GM12878 (cell line): ENCODE data around the gene GABRB1. TPM values are rescaled to one million over a fixed set of nuclear protein-coding genes. Genes with fewer than 3 reads are reported as not detected.

Experiments
- ATAC-seq: fragments of 200-7000 bp; cut with Tn5 transposase; 3 replicates; pipeline ENCODE4 v1.9.1; 2020; ENCODE audit warnings: mild to moderate bottlenecking, moderate library complexity
- BruUV-seq: library from RNA; stranded (reverse); fragments of 400-500 nt; replicated peaks from 2 replicates; lab custom pipeline; 2021; lab: Mats Ljungman, UMichigan
- CTCF ChIA-PET: fragments of 300-600 bp; sonication (Branson Sonifier 250); formaldehyde crosslinking; extraction: SDS; loops from one replicate; lab custom pipeline; 2021; ENCODE audit warnings: inconsistent platforms; lab: Yijun Ruan, JAX
- POLR2A ChIA-PET: fragments of 350-600 bp; formaldehyde crosslinking; extraction: SDS; loops from one replicate; lab custom pipeline; 2021; ENCODE audit warnings: inconsistent platforms; lab: Charles Lee
- RAD21 ChIA-PET: fragments of 300-600 bp; sonication (Branson Sonifier 250); formaldehyde crosslinking; loops from one replicate; lab custom pipeline; 2023; ENCODE audit warnings: antibody characterized with exemption; ENCODE audit not compliant: unreplicated experiment; lab: Charles Lee
- SMC1A ChIA-PET: fragments of 300-600 bp; sonication (Branson Sonifier 250); formaldehyde crosslinking; loops from one replicate; lab custom pipeline; 2023; ENCODE audit not compliant: unreplicated experiment, uncharacterized antibody; lab: Charles Lee
- DNase-seq: peaks from one replicate; pipeline ENCODE4 v3.0.0-alpha.2; 2011; ENCODE audit warnings: low read depth, low spot score
- FAIRE-seq: peaks from 3 replicates; lab custom pipeline; 2011; peaks lifted over from hg19 to GRCh38; lab: Jason Lieb, UNC
- H2AFZ ChIP-seq: 2 replicates; pipeline ENCODE4 v1.6.0; 2011; ENCODE audit warnings: low read depth, low read length, control low read depth; ENCODE audit not compliant: control insufficient read depth
- H3K27ac ChIP-seq: 2 replicates; pipeline ENCODE4 v1.5.1; 2011; ENCODE audit warnings: control low read depth; ENCODE audit not compliant: control insufficient read depth, insufficient read depth
- H3K27me3 ChIP-seq, 2 experiments: replicated peaks in 1 of 2; 2 replicates each; pipeline versions ENCODE4 v1.6.0 to v1.6.1; 2011; ENCODE audit warnings: low read length in 1 of 2; ENCODE audit not compliant: control insufficient read depth in 2 of 2, insufficient read depth in 2 of 2
- H3K36me3 ChIP-seq, 2 experiments: 2 replicates each; pipeline ENCODE4 v1.5.1; 2011; ENCODE audit warnings: low read length in 1 of 2; ENCODE audit not compliant: control insufficient read depth in 2 of 2, insufficient read depth in 2 of 2
- H3K4me1 ChIP-seq: 2 replicates; pipeline ENCODE4 v1.6.1; 2011; ENCODE audit warnings: mild to moderate bottlenecking, low read length, moderate library complexity, mixed read lengths; ENCODE audit not compliant: control insufficient read depth, insufficient read depth
- H3K4me2 ChIP-seq: 2 replicates; pipeline ENCODE4 v1.6.0; 2011; ENCODE audit warnings: control low read depth; ENCODE audit not compliant: control insufficient read depth, insufficient read depth
- H3K4me3 ChIP-seq: fragments of 200-600 bp; sonication (generic); 2 replicates; pipeline ENCODE4 v1.5.1; 2016
- H3K79me2 ChIP-seq: 2 replicates; pipeline ENCODE4 v1.6.0; 2011; ENCODE audit warnings: low read length; ENCODE audit not compliant: control insufficient read depth, insufficient read depth
- H3K9ac ChIP-seq: 2 replicates; pipeline ENCODE4 v1.8.0; 2011; ENCODE audit warnings: low read length, control low read depth, mixed read lengths; ENCODE audit not compliant: control insufficient read depth, insufficient read depth
- H3K9me3 ChIP-seq: replicated peaks from 3 replicates; pipeline ENCODE4 v1.5.1; 2011; ENCODE audit warnings: mild to moderate bottlenecking, low read length; ENCODE audit not compliant: control insufficient read depth, insufficient read depth
- H4K20me1 ChIP-seq: 2 replicates; pipeline ENCODE4 v1.6.0; 2011; ENCODE audit not compliant: control insufficient read depth, insufficient read depth
- BRCA1 ChIP-seq: IDR thresholded peaks from 2 replicates; pipeline ENCODE4 v1.6.1; 2011; ENCODE audit warnings: low read depth, low read length, improper control_type of control experiment
- KLF5 ChIP-seq: fragments of 450-650 bp; IDR thresholded peaks from 2 replicates; pipeline ENCODE4 v1.6.1; 2014; ENCODE audit warnings: mild to moderate bottlenecking; ENCODE audit not compliant: partially characterized antibody
- ZNF274 ChIP-seq: IDR thresholded peaks from one replicate; pipeline ENCODE4 v1.8.0; 2011; ENCODE audit not compliant: insufficient read length, insufficient read depth
- WGBS: methylation state at CpG from one replicate; pipeline ENCODE4 v1.1.6; 2016; ENCODE audit warnings: low lambda C conversion rate; ENCODE audit not compliant: insufficient replicate concordance, insufficient coverage; ENCODE audit errors: missing lambda C conversion rate; 5-methylcytosine and 5-hydroxymethylcytosine counted together
- in situ Hi-C: fragments of 300-500 bp; cut with MboI; formaldehyde crosslinking; loops from 9 replicates; pipeline ENCODE4 v1.14.3; 2018; ENCODE audit warnings: mixed read lengths
- intact Hi-C: fragments of 100-400 bp; cut with micrococcal nuclease; formaldehyde crosslinking; loops from one replicate; pipeline ENCODE4 v1.14.2; 2022; ENCODE audit not compliant: unreplicated experiment
- polyA plus RNA-seq, 11 experiments: library from polyadenylated mRNA; depleted of rRNA in 4 of 11; unstranded in 6 of 11; stranded (reverse) in 5 of 11; fragments of >200 nt; fragmentation: Nextera tagmentation in 4 of 11; fragmentation: Illumina TruSeq in 1 of 11; extraction: Ambion mirVana in 4 of 11; extraction: Trizol in 1 of 11; gene quantifications; 1 replicate in 1 of 11; 2 replicates in 10 of 11; pipeline versions ENCODE4 v1.2.1 to v1.2.3, GENCODE V29; 2011 to 2016; ENCODE audit warnings: inconsistent platforms in 2 of 11, missing spikeins in 2 of 11, low read depth in 1 of 11
- total RNA-seq, 4 experiments: library from RNA; depleted of rRNA in 3 of 4; stranded (reverse); fragments of >200 nt in 3 of 4; fragmentation: Illumina TruSeq in 1 of 4; extraction: Trizol in 1 of 4; gene quantifications; 2 replicates each; pipeline versions ENCODE4 v1.2.1 to v1.2.3, GENCODE V29; 2013 to 2021
- TF ChIP-seq, protein P1 (sequence below): fragments of 450-650 bp; IDR thresholded peaks from 2 replicates; pipeline ENCODE4 v1.6.1; 2017; ENCODE audit warnings: low read depth, mild to moderate bottlenecking, moderate library complexity
- TF ChIP-seq, protein P2 (sequence below): fragments of 450-650 bp; conservative IDR thresholded peaks from 2 replicates; pipeline ENCODE4 v1.6.1; 2017; ENCODE audit warnings: mild to moderate bottlenecking, moderate library complexity

Gene GABRB1
- total and polyA plus RNA-seq, 10 of the 15 experiments (the other 5 are each of a cell fraction or from before 2014, with no cell fraction given), result 0.13 to 0.92 TPM; not detected in 8

GRCh38 chr4:47213539-47213938, 182.2 kb downstream of the GABRB1 start:
- FAIRE-seq, result no peak
- intact Hi-C loops, result loop anchor here (5.0 kb wide), 2 partner anchors 169 to 281 kb away; no protein-coding TSS in a partner anchor
- CTCF ChIA-PET, result interaction anchor here (0.6 to 1.7 kb wide), 8 partner anchors 26 to 369 kb away, joined by 3 to 6 read pairs (median 4); no protein-coding TSS in a partner anchor

DNA sequence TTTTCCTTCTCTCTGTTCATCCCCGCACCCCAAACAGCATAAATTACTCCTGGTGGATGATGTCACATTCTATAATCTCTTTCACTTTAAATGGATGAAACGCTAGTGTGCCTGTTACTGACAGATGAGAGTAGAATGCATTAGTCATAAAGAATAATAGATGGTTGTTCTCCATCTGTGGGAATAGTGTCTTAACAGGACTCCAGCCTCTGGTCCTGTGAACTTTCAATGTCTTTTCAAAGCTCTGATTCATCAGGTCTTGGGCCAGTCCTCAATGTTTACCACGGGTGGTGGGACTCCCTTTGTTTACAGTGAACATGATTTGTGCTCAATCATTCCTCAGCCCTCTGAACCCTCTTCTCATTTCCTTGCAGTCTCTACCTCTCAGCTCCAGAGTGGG, 182.6 kb downstream of the GABRB1 start:
- FAIRE-seq, result no peak
- no peak overlapping the region for H3K9ac ChIP-seq

More at GRCh38 chr4:47213539-47213938, 182.2 kb downstream of the GABRB1 start:
- ChIA-PET POLR2A (interaction anchor here (0.5 kb wide), 1 partner anchor 120 kb away, joined by 3 read pairs; no protein-coding TSS in a partner anchor), SMC1A (interaction anchor here (0.6 to 1.6 kb wide), 8 partner anchors 14 to 275 kb away, joined by 3 to 4 read pairs (median 3); no protein-coding TSS in a partner anchor), RAD21 (interaction anchor here (1.1 to 1.5 kb wide), 2 partner anchors 93 to 282 kb away, joined by 4 to 6 read pairs; no protein-coding TSS in a partner anchor)
- TF ChIP-seq, protein P1, sequence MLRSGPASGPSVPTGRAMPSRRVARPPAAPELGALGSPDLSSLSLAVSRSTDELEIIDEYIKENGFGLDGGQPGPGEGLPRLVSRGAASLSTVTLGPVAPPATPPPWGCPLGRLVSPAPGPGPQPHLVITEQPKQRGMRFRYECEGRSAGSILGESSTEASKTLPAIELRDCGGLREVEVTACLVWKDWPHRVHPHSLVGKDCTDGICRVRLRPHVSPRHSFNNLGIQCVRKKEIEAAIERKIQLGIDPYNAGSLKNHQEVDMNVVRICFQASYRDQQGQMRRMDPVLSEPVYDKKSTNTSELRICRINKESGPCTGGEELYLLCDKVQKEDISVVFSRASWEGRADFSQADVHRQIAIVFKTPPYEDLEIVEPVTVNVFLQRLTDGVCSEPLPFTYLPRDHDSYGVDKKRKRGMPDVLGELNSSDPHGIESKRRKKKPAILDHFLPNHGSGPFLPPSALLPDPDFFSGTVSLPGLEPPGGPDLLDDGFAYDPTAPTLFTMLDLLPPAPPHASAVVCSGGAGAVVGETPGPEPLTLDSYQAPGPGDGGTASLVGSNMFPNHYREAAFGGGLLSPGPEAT, result 0 out of 2 replicates have a peak, but pooled peaks have one; percentile 13
- no peak for TF ChIP-seq KLF5
- ATAC-seq (no peak), DNase-seq (no peak)
- no TSS peak for BruUV-seq
- H3K36me3 ChIP-seq, result no peaks in the 10 kb centered on the region
- no peak overlapping the region for H3K27ac ChIP-seq
- H4K20me1 ChIP-seq, result no peaks in the 10 kb centered on the region
- no peaks in the 10 kb centered on the region for H3K27me3 ChIP-seq
- in situ Hi-C loops, result no loop called here
- H3K9me3 ChIP-seq, result no peaks in the 10 kb centered on the region
- no peak overlapping the region for H3K9ac ChIP-seq
- WGBS, result 87% methylated on average over 1 of the region's 1 CpG
- no peak overlapping the region for H2AFZ ChIP-seq
- no peaks in the 10 kb centered on the region for H3K4me1 ChIP-seq
- H3K4me3 ChIP-seq, result no peak overlapping the region
- no peak overlapping the region for H3K4me2 ChIP-seq
- no peaks in the 10 kb centered on the region for H3K79me2 ChIP-seq

More for the DNA sequence above, 182.6 kb downstream of the GABRB1 start:
- H3K4me2 ChIP-seq, result no peak overlapping the region
- ATAC-seq (no peak; the same call in 2 of the 3 replicates), DNase-seq (no peak)
- no peaks in the 10 kb centered on the region for H4K20me1 ChIP-seq
- ChIA-PET RAD21 (interaction anchor here (1.1 to 1.5 kb wide), 2 partner anchors 93 to 282 kb away, joined by 4 to 6 read pairs; no protein-coding TSS in a partner anchor), SMC1A (interaction anchor here (0.7 to 1.6 kb wide), 4 partner anchors 56 to 276 kb away, joined by 3 to 4 read pairs (median 3); no protein-coding TSS in a partner anchor), CTCF (interaction anchor here (0.7 to 1.7 kb wide), 3 partner anchors 26 to 91 kb away, joined by 3 to 4 read pairs (median 4); no protein-coding TSS in a partner anchor), POLR2A (interaction anchor here (0.5 kb wide), 1 partner anchor 120 kb away, joined by 3 read pairs; no protein-coding TSS in a partner anchor)
- 27% methylated on average over 3 of the region's 3 CpGs for WGBS
- no peaks in the 10 kb centered on the region for H3K36me3 ChIP-seq
- H3K9me3 ChIP-seq, result no peaks in the 10 kb centered on the region
- intact Hi-C loops, result loop anchor here (5.0 kb wide), 2 partner anchors 168 to 282 kb away; no protein-coding TSS in a partner anchor
- no peaks in the 10 kb centered on the region for H3K79me2 ChIP-seq
- TF ChIP-seq, protein P2, sequence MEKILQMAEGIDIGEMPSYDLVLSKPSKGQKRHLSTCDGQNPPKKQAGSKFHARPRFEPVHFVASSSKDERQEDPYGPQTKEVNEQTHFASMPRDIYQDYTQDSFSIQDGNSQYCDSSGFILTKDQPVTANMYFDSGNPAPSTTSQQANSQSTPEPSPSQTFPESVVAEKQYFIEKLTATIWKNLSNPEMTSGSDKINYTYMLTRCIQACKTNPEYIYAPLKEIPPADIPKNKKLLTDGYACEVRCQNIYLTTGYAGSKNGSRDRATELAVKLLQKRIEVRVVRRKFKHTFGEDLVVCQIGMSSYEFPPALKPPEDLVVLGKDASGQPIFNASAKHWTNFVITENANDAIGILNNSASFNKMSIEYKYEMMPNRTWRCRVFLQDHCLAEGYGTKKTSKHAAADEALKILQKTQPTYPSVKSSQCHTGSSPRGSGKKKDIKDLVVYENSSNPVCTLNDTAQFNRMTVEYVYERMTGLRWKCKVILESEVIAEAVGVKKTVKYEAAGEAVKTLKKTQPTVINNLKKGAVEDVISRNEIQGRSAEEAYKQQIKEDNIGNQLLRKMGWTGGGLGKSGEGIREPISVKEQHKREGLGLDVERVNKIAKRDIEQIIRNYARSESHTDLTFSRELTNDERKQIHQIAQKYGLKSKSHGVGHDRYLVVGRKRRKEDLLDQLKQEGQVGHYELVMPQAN, result no peak
- no peak for TF ChIP-seq BRCA1
- no peak for TF ChIP-seq ZNF274
- H2AFZ ChIP-seq, result no peak overlapping the region
- BruUV-seq, result no TSS peak
- H3K27me3 ChIP-seq, result no peaks in the 10 kb centered on the region
- no peaks in the 10 kb centered on the region for H3K4me1 ChIP-seq
- H3K4me3 ChIP-seq, result no peak overlapping the region
- in situ Hi-C loops, result no loop called here
- H3K27ac ChIP-seq, result no peak overlapping the region
